Lower lobe of right lung (tissue), 2 donors: ENCODE results near the gene ANGPTL2. TPM values are rescaled to one million over a fixed set of nuclear protein-coding genes. Genes with fewer than 3 reads are reported as not detected.
"Not testable (repeated sequence)": the region's sequence is repeated elsewhere in the genome, so short reads cannot be mapped to it uniquely, and the experiment has no call there.

Experiments used
- ATAC-seq, 2 donors: fragments of 200-7000 bp; cut with Tn5 transposase; one replicate each; pipeline ENCODE4 v1.9.1; 2020 to 2022; ENCODE audit warnings: mild to moderate bottlenecking in 2 of 2, moderate library complexity in 2 of 2
- DNase-seq: peaks from one replicate; pipeline ENCODE4 v3.0.0-alpha.2; 2020
- H3K27ac ChIP-seq: fragments of 200-600 bp; one replicate; pipeline ENCODE4 v1.8.0; 2022
- H3K27me3 ChIP-seq: fragments of 200-600 bp; one replicate; pipeline ENCODE4 v1.8.0; 2022; ENCODE audit warnings: low read depth
- H3K36me3 ChIP-seq: fragments of 200-600 bp; one replicate; pipeline ENCODE4 v1.8.0; 2022; ENCODE audit warnings: mild to moderate bottlenecking
- H3K4me1 ChIP-seq: fragments of 200-600 bp; one replicate; pipeline ENCODE4 v1.8.0; 2022
- H3K4me3 ChIP-seq: fragments of 200-600 bp; one replicate; pipeline ENCODE4 v1.8.0; 2022; ENCODE audit warnings: mild to moderate bottlenecking
- H3K9me3 ChIP-seq: fragments of 200-600 bp; one replicate; pipeline ENCODE4 v1.8.0; 2022
- intact Hi-C: fragments of 100-400 bp; cut with DNase I; formaldehyde crosslinking; loops from one replicate; pipeline ENCODE4 v1.11.0; 2022
- total RNA-seq: library from RNA; stranded (reverse); fragmentation: NEBNext Ultra II Directional; extraction: Animal tissue kit (Norgen Biotek cat#: 25700); gene quantifications from one replicate; pipeline ENCODE4 v1.2.1, GENCODE V29; 2021
- TF ChIP-seq, protein P1 (sequence below): fragments of 200-600 bp; IDR thresholded peaks from one replicate; pipeline ENCODE4 v1.8.0; 2022; ENCODE audit warnings: antibody characterized with exemption, mild to moderate bottlenecking
- donor health status: DM: no; HTN: yes; CAD: no; lungs with severe emphysema.

Gene ANGPTL2
- total RNA-seq, 1 donor from 2014 or later: 11.4 TPM

DNA sequence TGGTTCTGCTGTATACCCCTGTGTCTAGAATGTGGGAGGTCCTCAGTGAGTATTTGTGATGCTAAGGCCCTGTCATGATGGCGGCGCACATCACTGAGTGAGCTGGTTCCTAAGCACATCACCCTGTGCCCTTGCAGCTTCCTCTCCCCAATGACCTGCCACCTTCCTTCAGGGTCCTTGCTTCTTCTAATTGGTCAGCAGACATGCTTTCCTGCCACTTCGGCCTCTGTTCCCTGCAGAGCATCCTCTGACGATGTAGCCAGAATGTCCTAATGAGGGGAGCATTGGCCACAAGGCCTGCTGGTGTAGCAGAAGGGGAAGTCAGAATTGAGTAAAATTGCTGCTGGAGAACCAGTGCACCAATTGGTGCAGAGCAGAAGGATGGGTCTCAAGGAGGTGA is 31.1 kb upstream of the ANGPTL2 start:
- Histone ChIP-seq H3K36me3 (no peaks in the 10 kb centered on the region), H3K9me3 (no peaks in the 10 kb centered on the region), H3K27me3 (no peaks in the 10 kb centered on the region), H3K4me1 (peaks cover 6% of the 10 kb centered on the region), H3K27ac (no peak overlapping the region), H3K4me3 (no peak overlapping the region)
- TF ChIP-seq, protein P1, sequence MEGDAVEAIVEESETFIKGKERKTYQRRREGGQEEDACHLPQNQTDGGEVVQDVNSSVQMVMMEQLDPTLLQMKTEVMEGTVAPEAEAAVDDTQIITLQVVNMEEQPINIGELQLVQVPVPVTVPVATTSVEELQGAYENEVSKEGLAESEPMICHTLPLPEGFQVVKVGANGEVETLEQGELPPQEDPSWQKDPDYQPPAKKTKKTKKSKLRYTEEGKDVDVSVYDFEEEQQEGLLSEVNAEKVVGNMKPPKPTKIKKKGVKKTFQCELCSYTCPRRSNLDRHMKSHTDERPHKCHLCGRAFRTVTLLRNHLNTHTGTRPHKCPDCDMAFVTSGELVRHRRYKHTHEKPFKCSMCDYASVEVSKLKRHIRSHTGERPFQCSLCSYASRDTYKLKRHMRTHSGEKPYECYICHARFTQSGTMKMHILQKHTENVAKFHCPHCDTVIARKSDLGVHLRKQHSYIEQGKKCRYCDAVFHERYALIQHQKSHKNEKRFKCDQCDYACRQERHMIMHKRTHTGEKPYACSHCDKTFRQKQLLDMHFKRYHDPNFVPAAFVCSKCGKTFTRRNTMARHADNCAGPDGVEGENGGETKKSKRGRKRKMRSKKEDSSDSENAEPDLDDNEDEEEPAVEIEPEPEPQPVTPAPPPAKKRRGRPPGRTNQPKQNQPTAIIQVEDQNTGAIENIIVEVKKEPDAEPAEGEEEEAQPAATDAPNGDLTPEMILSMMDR: no peak
- no peak for DNase-seq
- intact Hi-C loops: no loop called here
- ATAC-seq: no peak

DNA sequence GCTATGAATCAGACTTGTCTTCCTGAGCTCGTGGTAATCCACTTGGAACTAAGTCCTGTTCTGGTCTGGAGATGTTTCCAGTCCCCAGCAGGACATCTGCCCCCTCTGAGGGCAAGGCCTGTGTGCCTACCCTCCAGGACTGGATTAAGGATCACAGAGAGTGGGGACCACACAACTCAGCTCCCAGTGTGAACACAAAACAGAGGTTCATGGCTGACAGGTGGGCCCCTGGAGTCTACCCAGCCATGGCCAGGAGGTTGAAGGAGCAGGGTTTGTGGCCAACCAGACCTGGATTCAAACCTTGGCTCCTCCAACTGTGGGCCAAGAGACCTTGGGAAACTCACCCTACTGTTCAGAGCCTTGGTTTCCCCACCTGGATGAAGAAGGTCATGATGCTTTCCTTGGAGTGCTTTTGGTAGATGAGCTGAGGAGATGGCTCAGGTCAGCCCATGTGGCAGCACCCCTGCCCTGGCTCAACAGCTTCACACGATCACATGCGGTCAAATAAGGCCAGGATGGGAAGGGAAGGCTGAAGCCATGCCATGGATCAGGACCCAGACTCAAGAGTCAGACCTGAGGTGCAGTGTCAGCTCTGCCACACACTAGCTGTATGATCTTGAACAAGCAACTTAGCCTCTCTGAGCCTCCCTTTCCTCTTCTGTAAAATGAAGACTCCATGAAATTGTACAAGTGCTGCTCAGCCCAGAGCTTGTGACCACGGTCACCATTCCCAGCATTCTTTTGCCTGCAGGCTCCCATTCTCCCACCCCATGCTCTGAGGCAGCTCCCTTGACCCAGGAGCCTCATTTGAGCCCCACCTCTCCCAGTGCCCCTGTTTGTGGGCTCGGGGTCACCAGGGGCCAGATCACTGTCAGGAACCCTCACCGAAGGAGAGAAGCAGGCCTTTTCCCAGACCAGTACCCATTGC is 27.3 kb upstream of the ANGPTL2 start:
- TF ChIP-seq, protein P1: no peak
- Histone ChIP-seq H3K27me3 (no peaks in the 10 kb centered on the region), H3K4me1 (peaks cover 6% of the 10 kb centered on the region), H3K27ac (no peak overlapping the region), H3K9me3 (no peaks in the 10 kb centered on the region), H3K4me3 (no peak overlapping the region), H3K36me3 (no peaks in the 10 kb centered on the region)
- intact Hi-C loops: no loop called here
- DNase-seq (no peak), ATAC-seq (no peak)

DNA sequence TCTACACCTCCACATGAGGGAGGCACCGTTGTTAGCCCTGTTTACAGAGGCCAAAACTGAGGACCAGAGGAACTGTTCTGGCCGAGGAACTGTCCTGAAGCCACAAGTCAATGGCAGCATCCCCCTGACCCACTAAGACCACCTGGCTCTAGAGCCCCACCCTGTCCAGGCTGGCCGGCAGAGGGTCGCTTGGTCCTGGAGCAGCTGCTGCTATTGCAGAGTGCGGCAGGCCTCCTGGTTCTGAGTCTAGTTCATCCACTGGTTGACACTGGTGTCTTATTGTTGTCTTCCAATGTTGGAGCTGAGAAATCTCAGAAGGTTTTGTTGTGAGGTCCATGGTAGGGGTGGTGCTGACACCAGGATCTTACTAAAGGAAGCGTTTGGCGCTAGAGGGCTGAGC is 26.6 kb upstream of the ANGPTL2 start:
- H3K36me3 ChIP-seq: no peaks in the 10 kb centered on the region
- no peak overlapping the region for H3K27ac ChIP-seq
- H3K4me3 ChIP-seq: no peak overlapping the region
- no peak for ATAC-seq
- H3K27me3 ChIP-seq: no peaks in the 10 kb centered on the region
- TF ChIP-seq, protein P1: no peak
- H3K4me1 ChIP-seq: peaks cover 1% of the 10 kb centered on the region
- no peak for DNase-seq
- intact Hi-C loops: no loop called here
- no peaks in the 10 kb centered on the region for H3K9me3 ChIP-seq

DNA sequence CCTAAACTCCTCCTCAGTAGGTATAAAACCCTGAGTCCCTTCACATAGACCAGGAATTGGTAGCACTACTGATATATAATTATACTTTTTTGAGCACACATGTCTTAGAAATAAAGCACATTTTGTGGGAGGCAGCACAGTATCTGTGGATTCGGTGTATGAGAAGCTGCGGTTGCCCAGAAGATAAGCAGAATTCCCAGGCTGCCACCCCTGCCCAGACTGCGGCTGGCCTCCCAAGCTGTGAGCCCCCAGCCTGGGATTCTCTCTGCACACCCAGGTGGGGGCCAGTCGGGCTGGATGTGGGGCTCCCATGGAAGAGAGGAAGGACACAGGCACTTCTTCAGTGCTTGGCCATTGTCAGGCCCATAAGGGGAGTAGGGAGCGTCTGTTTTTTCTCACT is 25.6 kb upstream of the ANGPTL2 start:
- no peak overlapping the region for H3K4me3 ChIP-seq
- TF ChIP-seq, protein P1: no peak
- no peak for ATAC-seq
- intact Hi-C loops: no loop called here
- no peak overlapping the region for H3K27ac ChIP-seq
- H3K9me3 ChIP-seq: no peaks in the 10 kb centered on the region
- H3K36me3 ChIP-seq: no peaks in the 10 kb centered on the region
- no peaks in the 10 kb centered on the region for H3K27me3 ChIP-seq
- no peaks in the 10 kb centered on the region for H3K4me1 ChIP-seq
- no peak for DNase-seq

DNA sequence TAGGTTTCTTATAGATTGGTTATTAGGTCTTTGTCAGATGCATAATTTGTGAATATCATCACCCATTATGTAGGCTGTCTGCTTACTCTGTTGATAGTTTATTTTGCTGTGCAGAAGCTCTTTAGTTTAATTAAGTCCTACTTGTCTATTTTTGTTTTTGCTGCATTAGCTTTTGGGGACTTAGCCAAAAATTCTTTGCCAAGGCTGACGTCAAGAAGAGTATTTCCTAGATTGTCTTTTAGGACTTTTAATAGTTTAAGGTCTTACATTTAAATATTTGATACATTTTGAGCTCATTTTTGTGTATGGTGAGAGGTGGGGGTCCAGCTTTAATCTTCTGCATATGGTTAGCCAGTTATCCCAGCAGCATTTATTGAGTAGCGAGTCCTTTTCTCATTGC is 24.8 kb upstream of the ANGPTL2 start:
- Histone ChIP-seq H3K27me3 (no peaks in the 10 kb centered on the region), H3K4me1 (no peaks in the 10 kb centered on the region), H3K27ac (no peak overlapping the region), H3K4me3 (no peak overlapping the region), H3K36me3 (no peaks in the 10 kb centered on the region), H3K9me3 (no peaks in the 10 kb centered on the region)
- ATAC-seq: no peak
- DNase-seq: no peak
- intact Hi-C loops: no loop called here
- TF ChIP-seq, protein P1: no peak

DNA sequence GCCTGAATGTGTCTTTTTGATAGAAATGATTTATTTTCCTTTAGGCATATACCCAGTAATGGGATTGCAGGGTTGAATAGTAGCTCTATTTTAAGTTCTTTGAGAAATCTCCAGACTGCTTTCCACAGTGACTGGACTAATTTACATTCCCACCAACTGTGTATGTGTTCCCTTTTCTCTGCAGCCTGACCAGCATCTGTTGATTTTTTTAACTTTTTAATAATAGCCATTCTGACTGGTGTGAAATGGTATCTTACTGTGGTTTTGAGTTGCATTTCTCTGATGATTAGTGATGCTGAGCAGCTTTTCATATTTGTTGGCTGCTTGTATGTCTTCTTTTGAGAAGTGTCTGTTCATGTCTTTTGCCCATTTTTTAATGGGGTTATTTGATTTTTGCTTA is 24.4 kb upstream of the ANGPTL2 start:
- H3K36me3 ChIP-seq, ATAC-seq, intact Hi-C loops, DNase-seq, H3K9me3 ChIP-seq, H3K27me3 ChIP-seq, H3K4me1 ChIP-seq, H3K27ac ChIP-seq, H3K4me3 ChIP-seq: not testable (repeated sequence)
